Measurements from ENCODE around the gene LHCGR. TPM values are rescaled to one million over a fixed set of nuclear protein-coding genes. Genes with fewer than 3 reads are reported as not detected.

Gene LHCGR
- total RNA-seq, 1 donor from 2014 or later: not detected

DNA sequence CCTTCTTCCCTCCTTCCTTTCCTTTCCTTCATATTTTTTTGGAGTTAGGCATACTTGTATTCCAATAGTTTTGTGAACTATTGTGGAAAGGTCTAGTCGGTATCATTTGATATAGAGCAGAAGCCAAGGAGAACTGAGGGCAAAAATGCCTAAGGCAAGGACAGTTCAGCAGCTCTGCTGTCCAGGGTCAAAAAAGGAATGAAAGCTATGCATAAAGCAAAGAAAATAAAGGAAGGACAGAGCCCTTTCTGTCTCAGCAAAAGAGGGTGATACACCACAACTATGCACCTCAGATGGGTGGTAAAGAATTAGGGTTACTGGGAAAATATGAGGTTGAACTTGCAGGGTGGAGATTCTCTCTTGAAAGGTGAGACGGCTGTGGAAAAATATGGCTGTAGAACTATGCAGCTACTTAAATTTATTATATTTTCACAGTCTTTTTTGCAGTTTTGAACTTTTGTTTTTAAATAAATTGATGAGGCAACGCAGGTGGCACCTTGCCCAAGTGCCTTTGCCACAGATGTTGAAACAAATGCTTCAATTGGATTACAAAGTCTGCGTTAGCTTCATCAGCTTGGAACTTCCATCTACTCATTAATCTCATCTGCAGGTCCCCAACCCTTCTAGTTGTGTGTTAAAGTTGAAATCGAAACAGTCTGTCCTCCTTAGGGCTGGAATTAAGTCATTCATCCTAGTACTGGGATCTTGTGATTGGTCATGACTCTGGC, 20.8 kb downstream of the LHCGR start:
- TF ChIP-seq, protein P1, sequence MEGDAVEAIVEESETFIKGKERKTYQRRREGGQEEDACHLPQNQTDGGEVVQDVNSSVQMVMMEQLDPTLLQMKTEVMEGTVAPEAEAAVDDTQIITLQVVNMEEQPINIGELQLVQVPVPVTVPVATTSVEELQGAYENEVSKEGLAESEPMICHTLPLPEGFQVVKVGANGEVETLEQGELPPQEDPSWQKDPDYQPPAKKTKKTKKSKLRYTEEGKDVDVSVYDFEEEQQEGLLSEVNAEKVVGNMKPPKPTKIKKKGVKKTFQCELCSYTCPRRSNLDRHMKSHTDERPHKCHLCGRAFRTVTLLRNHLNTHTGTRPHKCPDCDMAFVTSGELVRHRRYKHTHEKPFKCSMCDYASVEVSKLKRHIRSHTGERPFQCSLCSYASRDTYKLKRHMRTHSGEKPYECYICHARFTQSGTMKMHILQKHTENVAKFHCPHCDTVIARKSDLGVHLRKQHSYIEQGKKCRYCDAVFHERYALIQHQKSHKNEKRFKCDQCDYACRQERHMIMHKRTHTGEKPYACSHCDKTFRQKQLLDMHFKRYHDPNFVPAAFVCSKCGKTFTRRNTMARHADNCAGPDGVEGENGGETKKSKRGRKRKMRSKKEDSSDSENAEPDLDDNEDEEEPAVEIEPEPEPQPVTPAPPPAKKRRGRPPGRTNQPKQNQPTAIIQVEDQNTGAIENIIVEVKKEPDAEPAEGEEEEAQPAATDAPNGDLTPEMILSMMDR (IDR thresholded peaks at IDR 0.05): no peak
- Mint-ChIP-seq H3K4me1 (ENCODE audit: low read depth) (peaks cover 18% of the 10 kb centered on the region), H3K36me3 (ENCODE audit: low read depth) (no peaks in the 10 kb centered on the region), H3K9me3 (ENCODE audit: low read depth) (no peaks in the 10 kb centered on the region), H3K27me3 (ENCODE audit: low read depth) (peaks cover 12% of the 10 kb centered on the region), H3K27ac (ENCODE audit: unreplicated experiment) (no peak overlapping the region), H3K4me3 (ENCODE audit: unreplicated experiment) (no peak overlapping the region)
- no peak for DNase-seq (ENCODE audit: low spot score)

DNA sequence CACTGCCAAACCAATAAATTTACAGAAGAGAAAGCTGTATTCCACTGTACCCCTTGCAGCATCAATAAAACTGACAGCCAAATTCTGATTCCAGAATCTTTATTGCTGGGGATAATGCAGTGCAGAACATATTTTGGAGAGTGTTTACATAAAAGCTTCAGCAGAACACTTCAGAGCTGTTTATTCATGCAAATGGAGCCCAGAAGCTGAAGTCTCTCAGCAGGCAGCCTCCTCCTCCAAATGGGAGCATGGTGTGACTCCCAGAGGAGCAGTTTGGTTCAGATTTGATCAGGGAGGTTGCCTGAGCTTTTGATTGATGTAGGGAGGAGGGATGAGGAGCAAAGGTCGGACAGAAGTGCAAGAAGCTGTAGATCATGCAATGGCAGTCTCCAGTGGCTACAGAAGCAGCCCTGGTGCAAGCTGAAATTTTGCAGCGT, 22.4 kb downstream of the LHCGR start:
- H3K9me3 Mint-ChIP-seq (ENCODE audit: low read depth): no peaks in the 10 kb centered on the region
- TF ChIP-seq, protein P1 (IDR thresholded peaks at IDR 0.05): no peak
- H3K27ac Mint-ChIP-seq (ENCODE audit: unreplicated experiment): no peak overlapping the region
- peaks cover 9% of the 10 kb centered on the region for H3K27me3 Mint-ChIP-seq (ENCODE audit: low read depth)
- H3K4me1 Mint-ChIP-seq (ENCODE audit: low read depth): peaks cover 26% of the 10 kb centered on the region
- no peaks in the 10 kb centered on the region for H3K36me3 Mint-ChIP-seq (ENCODE audit: low read depth)
- no peak for DNase-seq (ENCODE audit: low spot score)
- no peak overlapping the region for H3K4me3 Mint-ChIP-seq (ENCODE audit: unreplicated experiment)

DNA sequence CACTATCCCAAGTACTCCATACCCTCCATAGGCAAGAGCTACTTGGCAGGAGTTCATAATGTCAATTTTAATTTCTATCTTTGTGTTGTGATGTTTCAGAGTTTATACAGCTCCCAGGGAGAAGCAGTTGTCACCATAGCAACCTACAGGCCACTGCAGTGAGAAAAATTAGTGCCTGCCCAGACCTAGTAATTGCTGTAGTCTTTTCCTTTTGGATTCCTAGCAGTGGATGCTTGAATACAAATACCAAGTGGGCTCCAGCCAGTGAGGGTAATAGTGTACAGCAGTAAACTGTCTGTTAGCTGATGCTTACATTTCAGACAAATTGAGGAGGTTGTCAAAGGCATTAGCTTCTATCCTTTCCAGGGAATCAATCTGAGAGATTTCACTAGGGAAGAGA, 26.7 kb downstream of the LHCGR start:
- no peak for DNase-seq (ENCODE audit: low spot score)
- H3K9me3 Mint-ChIP-seq (ENCODE audit: low read depth): no peaks in the 10 kb centered on the region
- peaks cover 8% of the 10 kb centered on the region for H3K27me3 Mint-ChIP-seq (ENCODE audit: low read depth)
- H3K27ac Mint-ChIP-seq (ENCODE audit: unreplicated experiment): no peak overlapping the region
- H3K36me3 Mint-ChIP-seq (ENCODE audit: low read depth): no peaks in the 10 kb centered on the region
- TF ChIP-seq, protein P1 (IDR thresholded peaks at IDR 0.05): no peak
- H3K4me3 Mint-ChIP-seq (ENCODE audit: unreplicated experiment): no peak overlapping the region
- H3K4me1 Mint-ChIP-seq (ENCODE audit: low read depth): peaks cover 9% of the 10 kb centered on the region

DNA sequence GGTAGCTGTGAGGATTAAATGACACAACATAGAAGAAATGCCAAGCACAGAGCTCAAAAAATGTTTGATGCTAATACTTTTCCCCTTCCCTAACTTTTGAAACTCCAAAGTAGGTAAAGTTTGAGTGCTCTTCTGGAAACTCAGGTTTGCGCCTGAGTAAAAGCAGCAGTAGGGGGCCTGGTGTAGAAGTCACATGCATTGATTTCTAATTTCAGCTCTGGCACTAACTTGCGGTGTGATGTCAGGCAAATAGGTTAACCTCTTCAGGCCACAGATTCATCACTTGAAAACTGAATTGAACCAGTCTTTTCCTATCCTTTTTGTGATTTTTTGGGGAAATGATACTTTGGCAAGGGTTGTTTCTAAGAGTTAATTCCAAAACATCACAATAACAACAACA, 27.2 kb downstream of the LHCGR start:
- Mint-ChIP-seq H3K27ac (ENCODE audit: unreplicated experiment) (no peak overlapping the region), H3K36me3 (ENCODE audit: low read depth) (no peaks in the 10 kb centered on the region), H3K9me3 (ENCODE audit: low read depth) (no peaks in the 10 kb centered on the region), H3K27me3 (ENCODE audit: low read depth) (peaks cover 6% of the 10 kb centered on the region), H3K4me3 (ENCODE audit: unreplicated experiment) (no peak overlapping the region), H3K4me1 (ENCODE audit: low read depth) (peaks cover 9% of the 10 kb centered on the region)
- TF ChIP-seq, protein P1 (IDR thresholded peaks at IDR 0.05): no peak
- DNase-seq (ENCODE audit: low spot score): no peak

DNA sequence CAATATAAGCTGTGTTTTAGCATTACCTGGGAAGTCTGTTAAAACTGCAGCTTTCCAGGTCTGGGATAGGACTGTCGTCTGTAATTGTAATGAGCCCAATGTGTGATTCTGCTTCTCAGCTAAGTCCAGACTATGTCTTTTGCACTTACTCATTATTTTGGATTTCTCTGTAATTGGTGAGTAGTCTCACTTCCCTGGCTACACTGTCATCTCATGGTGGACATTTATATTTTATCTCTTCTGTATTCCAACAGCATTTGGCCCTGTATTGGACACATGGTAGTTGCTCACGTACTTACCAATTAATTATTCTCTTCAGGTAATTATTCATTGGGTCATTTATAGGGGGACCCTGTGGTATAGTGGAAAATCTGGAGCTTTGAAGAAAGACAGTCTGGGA, 28.0 kb downstream of the LHCGR start:
- Mint-ChIP-seq H3K4me1 (ENCODE audit: low read depth) (peaks cover 15% of the 10 kb centered on the region), H3K27ac (ENCODE audit: unreplicated experiment) (no peak overlapping the region), H3K36me3 (ENCODE audit: low read depth) (no peaks in the 10 kb centered on the region), H3K4me3 (ENCODE audit: unreplicated experiment) (no peak overlapping the region), H3K9me3 (ENCODE audit: low read depth) (no peaks in the 10 kb centered on the region), H3K27me3 (ENCODE audit: low read depth) (peaks cover 3% of the 10 kb centered on the region)
- no peak for DNase-seq (ENCODE audit: low spot score)
- TF ChIP-seq, protein P1 (IDR thresholded peaks at IDR 0.05): peak; percentile 78

Measured in chondrocyte (in vitro differentiated cells).